K562 (cell line): ENCODE results near the gene SYT6. TPM values are rescaled to one million over a fixed set of nuclear protein-coding genes. Genes with fewer than 3 reads are reported as not detected.

Experiments used
- ATAC-seq: fragments of 200-7000 bp; cut with Tn5 transposase; 3 replicates; pipeline ENCODE4 v1.9.1; 2020; ENCODE audit warnings: moderate library complexity
- BruUV-seq: library from RNA; stranded (reverse); fragments of 400-500 nt; replicated peaks from 2 replicates; lab custom pipeline; 2021; lab: Mats Ljungman, UMichigan
- CTCF ChIA-PET: fragments of 300-600 bp; formaldehyde crosslinking; extraction: SDS; loops from one replicate; lab custom pipeline; 2021; ENCODE audit warnings: low intra/inter-chr PET ratio; lab: Yijun Ruan, JAX
- POLR2A ChIA-PET: fragments of 300-600, 350-650 bp; sonication (Branson Sonifier 250); formaldehyde crosslinking; extraction: SDS; loops from one replicate; lab custom pipeline; 2021; ENCODE audit warnings: antibody characterized with exemption, inconsistent platforms; lab: Yijun Ruan, JAX
- DNase-seq, 4 experiments: peaks; one replicate each; pipeline versions ENCODE4 v3.0.0 to v3.0.0-alpha.2; 2011 to 2018; ENCODE audit warnings: low spot score in 3 of 4, mixed read lengths in 3 of 4; ENCODE audit errors: extremely low read depth in 1 of 4
- FAIRE-seq: peaks from 2 replicates; lab custom pipeline; 2011; peaks lifted over from hg19 to GRCh38; lab: Jason Lieb, UNC
- H2AFZ ChIP-seq: 2 replicates; pipeline ENCODE4 v1.6.0; 2011; ENCODE audit warnings: low read depth, low read length, control low read depth, inconsistent platforms
- H3K27ac ChIP-seq: fragments of 200-600 bp; 3 replicates; pipeline ENCODE4 v1.8.0; 2011; ENCODE audit warnings: low read depth, mild to moderate bottlenecking, control low read depth, inconsistent platforms, low read length, moderate library complexity, mixed read lengths; ENCODE audit errors: extremely low read depth
- H3K27me3 ChIP-seq, 2 experiments: fragments of 300-600 bp in 1 of 2; 2 replicates in 1 of 2; 3 replicates in 1 of 2; pipeline versions ENCODE4 v1.6.0 to v1.8.0; 2011; ENCODE audit warnings: inconsistent platforms in 2 of 2, low read length in 2 of 2, mild to moderate bottlenecking in 1 of 2, mixed read lengths in 1 of 2, moderate library complexity in 1 of 2; ENCODE audit not compliant: control insufficient read depth in 2 of 2, insufficient read depth in 2 of 2
- H3K36me3 ChIP-seq: fragments of 300-600 bp; 3 replicates; pipeline ENCODE4 v1.8.0; 2011; ENCODE audit warnings: mild to moderate bottlenecking, low read length, inconsistent platforms; ENCODE audit not compliant: control insufficient read depth, insufficient read depth
- H3K4me1 ChIP-seq, 2 experiments: fragments of 200-600 bp in 1 of 2; replicated peaks in 1 of 2; 2 replicates in 1 of 2; 3 replicates in 1 of 2; pipeline versions ENCODE4 v1.5.1 to v1.8.0; 2011; ENCODE audit warnings: inconsistent platforms in 2 of 2, low read length in 2 of 2, mild to moderate bottlenecking in 1 of 2, mixed read lengths in 1 of 2, moderate library complexity in 1 of 2; ENCODE audit not compliant: control insufficient read depth in 2 of 2, insufficient read depth in 2 of 2
- H3K4me2 ChIP-seq: 2 replicates; pipeline ENCODE4 v1.6.1; 2011; ENCODE audit warnings: low read length, control low read depth, inconsistent platforms, mixed read lengths; ENCODE audit not compliant: insufficient read depth
- H3K4me3 ChIP-seq: fragments of 200-600 bp; sonication (generic), shearing (Covaris generic); 2 replicates; pipeline ENCODE4 v1.5.1; 2016; ENCODE audit warnings: control low read depth, inconsistent platforms
- H3K79me2 ChIP-seq: fragments of 200-600 bp; 3 replicates; pipeline ENCODE4 v1.8.0; 2011; ENCODE audit warnings: low read length, inconsistent platforms; ENCODE audit not compliant: control insufficient read depth, insufficient read depth
- H3K9ac ChIP-seq, 2 experiments: 2 replicates each; pipeline versions ENCODE4 v1.6.0 to v1.6.1; 2011; ENCODE audit warnings: low read depth in 2 of 2, low read length in 2 of 2, control low read depth in 1 of 2, inconsistent platforms in 1 of 2, mild to moderate bottlenecking in 1 of 2, mixed read lengths in 1 of 2; ENCODE audit not compliant: insufficient read depth in 1 of 2
- H3K9me1 ChIP-seq: one replicate; pipeline ENCODE4 v1.6.0; 2011; ENCODE audit warnings: inconsistent platforms, mild to moderate bottlenecking, low read length, moderate library complexity; ENCODE audit not compliant: control insufficient read depth, insufficient read depth
- H3K9me3 ChIP-seq: replicated peaks from 2 replicates; pipeline ENCODE4 v1.5.1; 2011; ENCODE audit warnings: low read depth, low read length, inconsistent platforms; ENCODE audit not compliant: control insufficient read depth, insufficient read depth
- H4K20me1 ChIP-seq: replicated peaks from 2 replicates; pipeline ENCODE4 v1.6.1; 2011; ENCODE audit warnings: low read length, inconsistent platforms, mixed read lengths; ENCODE audit not compliant: control insufficient read depth, insufficient read depth
- ATF7 ChIP-seq: fragments of 450-650 bp; IDR thresholded peaks from 2 replicates; pipeline ENCODE4 v1.7.1; 2014; ENCODE audit warnings: mild to moderate bottlenecking, moderate library complexity
- C11orf30 ChIP-seq: fragments of 450-650 bp; IDR thresholded peaks from 2 replicates; pipeline ENCODE4 v1.6.1; 2016; ENCODE audit warnings: low read depth, mild to moderate bottlenecking
- ERF ChIP-seq: fragments of 450-650 bp; formaldehyde crosslinking; IDR thresholded peaks from 2 replicates; pipeline ENCODE4 v1.4.0; 2020; ENCODE audit warnings: mild to moderate bottlenecking, mixed read lengths
- FOXK1 ChIP-seq: sonication (generic); formaldehyde crosslinking; IDR thresholded peaks from 2 replicates; pipeline ENCODE4 v1.8.0; 2022; ENCODE audit warnings: missing genetic modification reagents, mild to moderate bottlenecking, borderline replicate concordance
- HDAC6 ChIP-seq: IDR thresholded peaks from 2 replicates; pipeline ENCODE4 v1.6.1; 2012; ENCODE audit warnings: low read depth, mild to moderate bottlenecking, control low read depth, inconsistent platforms, low read length, moderate library complexity
- HDAC8 ChIP-seq: fragments of 450-650 bp; IDR thresholded peaks from 2 replicates; pipeline ENCODE4 v1.6.1; 2016; ENCODE audit warnings: mild to moderate bottlenecking, missing genetic modification characterization, moderate library complexity, missing compliant biosample characterization
- JUN ChIP-seq, 2 experiments: sonication (generic) in 1 of 2; formaldehyde crosslinking in 1 of 2; IDR thresholded peaks; 2 replicates each; pipeline versions ENCODE4 v1.6.1 to v1.8.0; 2012 to 2022; ENCODE audit warnings: borderline replicate concordance in 2 of 2, mild to moderate bottlenecking in 2 of 2, improper control_type of control experiment in 1 of 2, low read depth in 1 of 2, low read length in 1 of 2, missing genetic modification reagents in 1 of 2
- MED1 ChIP-seq: sonication (generic); formaldehyde crosslinking; IDR thresholded peaks from 2 replicates; pipeline ENCODE4 v1.8.1; 2023; ENCODE audit warnings: missing genetic modification reagents, borderline replicate concordance
- MLLT1 ChIP-seq, 2 experiments: fragments of 450-650 bp; IDR thresholded peaks; 2 replicates each; pipeline ENCODE4 v1.6.1; 2016
- NCOA2 ChIP-seq, 2 experiments: fragments of 450-650 bp; IDR thresholded peaks; 2 replicates each; pipeline ENCODE4 v1.6.1; 2018; ENCODE audit warnings: mild to moderate bottlenecking in 2 of 2, moderate library complexity in 1 of 2; ENCODE audit not compliant: partially characterized antibody in 2 of 2
- PTRF ChIP-seq: fragments of 450-650 bp; IDR thresholded peaks from 2 replicates; pipeline ENCODE4 v1.6.1; 2016; ENCODE audit warnings: mild to moderate bottlenecking, missing genetic modification characterization, missing compliant biosample characterization
- SAFB2 ChIP-seq: fragments of 200-400 bp; formaldehyde crosslinking; IDR thresholded peaks from 2 replicates; pipeline ENCODE4 v1.6.1; 2018; ENCODE audit warnings: borderline replicate concordance, low read length, low read depth, moderate library complexity; ENCODE audit not compliant: severe bottlenecking
- SIN3A ChIP-seq, 2 experiments: fragments of 150-350 bp in 1 of 2; IDR thresholded peaks; 2 replicates each; pipeline ENCODE4 v1.6.1; 2011 to 2016; ENCODE audit warnings: borderline replicate concordance in 2 of 2, low read depth in 2 of 2, low read length in 2 of 2, mild to moderate bottlenecking in 2 of 2, moderate library complexity in 2 of 2; ENCODE audit not compliant: control insufficient read depth in 1 of 2
- SIRT6 ChIP-seq: IDR thresholded peaks from one replicate; pipeline ENCODE4 v1.6.1; 2012; ENCODE audit warnings: low read depth, mild to moderate bottlenecking, control low read depth, inconsistent platforms, low read length, moderate library complexity
- TAL1 ChIP-seq: fragments of 450-650 bp; IDR thresholded peaks from 2 replicates; pipeline ENCODE4 v1.6.1; 2016; ENCODE audit warnings: mild to moderate bottlenecking
- ZNF395 ChIP-seq: fragments of 200-800 bp; sonication (Bioruptor generic); IDR thresholded peaks from 2 replicates; pipeline ENCODE4 v1.6.1; 2017; ENCODE audit warnings: missing genetic modification characterization, missing compliant biosample characterization
- ZNF518B ChIP-seq: fragments of 250-450 bp; sonication (Bioruptor Pico); IDR thresholded peaks from 2 replicates; pipeline ENCODE4 v1.5.0; 2021; ENCODE audit warnings: mild to moderate bottlenecking, moderate library complexity
- WGBS: fragments of 100-300 bp; shearing (Covaris generic); methylation state at CpG from one replicate; pipeline ENCODE4 v1.1.6; 2016; ENCODE audit warnings: low coverage, mixed read lengths; ENCODE audit not compliant: insufficient coverage; ENCODE audit errors: missing lambda C conversion rate; 5-methylcytosine and 5-hydroxymethylcytosine counted together
- in situ Hi-C: fragments of 300-500 bp; cut with MboI; formaldehyde crosslinking; loops from 4 replicates; pipeline ENCODE4 v1.15.0; 2018; ENCODE audit warnings: inconsistent platforms, mixed read lengths
- intact Hi-C: fragments of 100-400 bp; cut with micrococcal nuclease; formaldehyde crosslinking; loops from 2 replicates; pipeline ENCODE4 v1.14.2; 2022
- polyA plus RNA-seq, 8 experiments: library from polyadenylated mRNA; depleted of rRNA in 4 of 8; stranded (reverse) in 5 of 8; unstranded in 3 of 8; fragments of >200 nt; fragmentation: Nextera tagmentation in 2 of 8; fragmentation: Illumina TruSeq in 1 of 8; extraction: Ambion mirVana in 2 of 8; extraction: Trizol in 1 of 8; gene quantifications; 2 replicates each; pipeline versions ENCODE4 v1.2.1 to v1.2.3, GENCODE V29; 2011 to 2014; ENCODE audit warnings: inconsistent platforms in 1 of 8, missing spikeins in 1 of 8
- total RNA-seq, 7 experiments: library from RNA; depleted of rRNA in 6 of 7; stranded (reverse); fragments of >200 nt in 6 of 7; fragmentation: Illumina TruSeq in 2 of 7; extraction: Trizol in 2 of 7; gene quantifications; 2 replicates each; pipeline versions ENCODE4 v1.2.1 to v1.2.3, GENCODE V29; 2011 to 2021; ENCODE audit warnings: low replicate concordance in 1 of 7

The SYT6 gene
- total and polyA plus RNA-seq, 9 of the 15 experiments (the other 6 are each of a cell fraction or from before 2014, with no cell fraction given), result 0.06 TPM; not detected in 8

GRCh38 chr1:114082304-114082630 lies 71.4 kb downstream of the SYT6 start:
- no TSS peak for BruUV-seq
- no peak for FAIRE-seq
- 18% methylated on average over 2 of the region's 2 CpGs for WGBS
- TF ChIP-seq TAL1, result no peak
- TF ChIP-seq NCOA2 (IDR thresholded peaks at IDR 0.05; ENCODE audit: partially characterized antibody in 2 of 2), result no peak
- no peak for TF ChIP-seq JUN (IDR thresholded peaks at IDR 0.05; ENCODE audit: borderline replicate concordance, low read depth, low read length)
- no peak for TF ChIP-seq JUN (CRISPR knock-in tag; IDR thresholded peaks at IDR 0.05; ENCODE audit: borderline replicate concordance)
- no peak for TF ChIP-seq SAFB2
- no peak for TF ChIP-seq ATF7
- no peak for TF ChIP-seq ERF (CRISPR knock-in tag)
- no peak for TF ChIP-seq SIRT6
- TF ChIP-seq FOXK1 (CRISPR knock-in tag), result no peak
- no peak for TF ChIP-seq C11orf30
- TF ChIP-seq PTRF (tag), result no peak
- TF ChIP-seq HDAC8, result no peak
- no peak for TF ChIP-seq ZNF518B
- no peak for TF ChIP-seq MLLT1 (IDR thresholded peaks at IDR 0.05)
- TF ChIP-seq MED1 (CRISPR knock-in tag), result no peak
- TF ChIP-seq ZNF395 (CRISPR knock-in tag), result no peak
- no peak for TF ChIP-seq HDAC6
- no peak for TF ChIP-seq SIN3A (IDR thresholded peaks at IDR 0.05; ENCODE audit: borderline replicate concordance in 2 of 2, control insufficient read depth in 1 of 2, low read depth in 2 of 2, low read length in 2 of 2)

More at GRCh38 chr1:114082304-114082630, 71.4 kb downstream of the SYT6 start:
- no peaks in the 10 kb centered on the region for H3K9me3 ChIP-seq
- intact Hi-C loops, result no loop called here
- ChIA-PET POLR2A (interaction anchor here (0.6 to 2.2 kb wide), 6 partner anchors 10 to 345 kb away, joined by 3 to 9 read pairs (median 3); no protein-coding TSS in a partner anchor), CTCF (no interaction called here)
- H3K79me2 ChIP-seq, result no peaks in the 10 kb centered on the region
- no peaks in the 10 kb centered on the region for H3K36me3 ChIP-seq
- peaks cover 14 to 29% of the 10 kb centered on the region in 2 experiments; a peak in 4 of 5 replicates for H3K4me1 ChIP-seq
- ATAC-seq (no peak), DNase-seq (no peak)
- H4K20me1 ChIP-seq, result no peaks in the 10 kb centered on the region
- no peak overlapping the region for H3K4me3 ChIP-seq
- no peak overlapping the region for H3K9ac ChIP-seq
- no peak overlapping the region for H3K4me2 ChIP-seq
- H3K27me3 ChIP-seq, result peaks cover 2 to 21% of the 10 kb centered on the region in 2 experiments; a peak in 4 of 5 replicates
- no peak overlapping the region for H3K27ac ChIP-seq
- H3K9me1 ChIP-seq, result no peaks in the 10 kb centered on the region
- H2AFZ ChIP-seq, result no peak overlapping the region
- in situ Hi-C loops, result no loop called here
